Measurements from ENCODE around the gene ALPG.
"Not testable (repeated sequence)": the region's sequence is repeated elsewhere in the genome, so short reads cannot be mapped to it uniquely, and the experiment has no call there.

Gene ALPG

GRCh38 chr2:232363784-232364615 lies 42.6 kb upstream of the ALPG start:
- H3K79me2 ChIP-seq (ENCODE audit: insufficient read depth, low read depth), result no peaks in the 10 kb centered on the region
- peak overlapping the region; percentile 64 for H3K27ac ChIP-seq
- no peaks in the 10 kb centered on the region for H3K36me3 ChIP-seq (ENCODE audit: insufficient read depth)
- no peaks in the 10 kb centered on the region for H4K20me1 ChIP-seq (ENCODE audit: insufficient read depth)
- no peaks in the 10 kb centered on the region for H3K27me3 ChIP-seq (ENCODE audit: insufficient read depth, low read depth)
- peaks cover 31% of the 10 kb centered on the region for H3K4me1 ChIP-seq (ENCODE audit: low read depth, poor library complexity, severe bottlenecking)
- TF ChIP-seq CTCF (conservative IDR thresholded peaks at IDR 0.05; ENCODE audit: low read depth, low read length), result peak; percentile 13; the same call in 1 of the 2 replicates
- peak overlapping the region; percentile 53 for H3K4me2 ChIP-seq
- H3K9ac ChIP-seq, result peak overlapping the region; percentile 40; the same call in 1 of the 2 replicates
- peak overlapping the region; percentile 69 for H2AFZ ChIP-seq (ENCODE audit: low read depth)
- H3K4me3 ChIP-seq (IDR thresholded peaks at IDR 0.05; ENCODE audit: insufficient read depth, low read depth, low read length), result no peak overlapping the region

GRCh38 chr2:232364806-232365594 lies 41.6 kb upstream of the ALPG start:
- not testable (repeated sequence) for H3K4me2 ChIP-seq; H3K79me2 ChIP-seq (ENCODE audit: insufficient read depth, low read depth); H2AFZ ChIP-seq (ENCODE audit: low read depth); H3K27me3 ChIP-seq (ENCODE audit: insufficient read depth, low read depth); H3K4me3 ChIP-seq (IDR thresholded peaks at IDR 0.05; ENCODE audit: insufficient read depth, low read depth, low read length); H4K20me1 ChIP-seq (ENCODE audit: insufficient read depth); H3K27ac ChIP-seq; H3K9ac ChIP-seq; H3K36me3 ChIP-seq (ENCODE audit: insufficient read depth)
- H3K4me1 ChIP-seq (ENCODE audit: low read depth, poor library complexity, severe bottlenecking), result peaks cover 31% of the 10 kb centered on the region

DNA sequence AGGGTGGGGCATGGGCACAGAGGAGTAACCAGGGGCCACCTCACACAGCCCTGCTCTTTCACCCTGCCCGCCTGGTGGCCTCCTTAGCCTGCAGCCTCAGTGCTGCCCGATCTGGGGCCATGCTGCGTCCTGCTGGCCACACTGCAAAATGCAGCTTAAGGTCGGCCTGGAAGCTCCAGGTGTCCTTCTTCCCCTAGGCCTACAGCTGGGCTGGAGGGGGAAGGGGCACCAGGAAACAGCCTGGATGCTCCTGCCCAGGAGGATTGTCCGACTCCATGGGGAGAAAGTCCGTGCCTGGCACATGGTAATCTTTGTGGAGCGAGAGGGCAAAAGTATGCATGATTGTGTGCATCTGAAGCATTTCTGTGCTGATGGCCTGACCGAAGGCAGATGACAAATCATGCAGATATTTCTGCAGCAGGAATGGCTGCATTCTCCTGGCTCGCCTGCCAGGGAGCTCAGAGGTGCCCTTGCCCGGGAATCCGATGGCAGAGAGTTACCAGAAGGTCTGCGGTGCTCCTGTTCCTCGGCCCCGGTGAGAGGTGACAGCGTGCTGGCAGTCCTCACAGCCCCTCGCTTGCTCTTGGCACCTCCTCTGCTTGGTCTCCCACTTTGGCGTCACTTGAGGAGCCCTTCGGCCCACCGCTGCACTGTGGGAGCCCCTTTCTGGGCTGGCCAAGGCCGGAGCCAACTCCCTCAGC lies 40.9 kb upstream of the ALPG start:
- Histone ChIP-seq H3K27me3 (ENCODE audit: insufficient read depth, low read depth) (no peaks in the 10 kb centered on the region), H3K4me2 (no peak overlapping the region), H3K27ac (no peak overlapping the region), H3K79me2 (ENCODE audit: insufficient read depth, low read depth) (no peaks in the 10 kb centered on the region), H3K4me3 (IDR thresholded peaks at IDR 0.05; ENCODE audit: insufficient read depth, low read depth, low read length) (no peak overlapping the region), H3K4me1 (ENCODE audit: low read depth, poor library complexity, severe bottlenecking) (peaks cover 31% of the 10 kb centered on the region), H3K9ac (no peak overlapping the region), H3K36me3 (ENCODE audit: insufficient read depth) (no peaks in the 10 kb centered on the region), H4K20me1 (ENCODE audit: insufficient read depth) (no peaks in the 10 kb centered on the region), H2AFZ (ENCODE audit: low read depth) (no peak overlapping the region)
- TF ChIP-seq CTCF (conservative IDR thresholded peaks at IDR 0.05; ENCODE audit: low read depth, low read length), result peak; percentile 34; the same call in 1 of the 2 replicates

DNA sequence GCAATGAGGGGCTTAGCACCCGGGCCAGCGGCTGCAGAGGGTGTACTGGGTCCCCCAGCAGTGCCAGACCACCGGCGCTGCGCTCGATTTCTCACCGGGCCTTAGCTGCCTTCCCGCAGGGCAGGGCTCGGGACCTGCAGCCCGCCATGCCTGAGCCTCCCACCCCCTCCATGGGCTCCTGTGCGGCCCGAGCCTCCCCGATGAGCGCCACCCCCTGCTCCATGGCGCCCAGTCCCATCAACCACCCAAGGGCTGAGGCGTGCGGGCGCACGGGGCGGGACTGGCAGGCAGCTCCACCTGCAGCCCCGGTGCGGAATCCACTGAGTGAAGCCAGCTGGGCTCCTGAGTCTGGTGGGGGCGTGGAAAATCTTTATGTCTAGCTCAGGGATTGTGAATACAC lies 40.2 kb upstream of the ALPG start:
- H3K4me3 ChIP-seq (IDR thresholded peaks at IDR 0.05; ENCODE audit: insufficient read depth, low read depth, low read length); H3K27ac ChIP-seq; H3K9ac ChIP-seq; H3K4me2 ChIP-seq; H3K79me2 ChIP-seq (ENCODE audit: insufficient read depth, low read depth); H2AFZ ChIP-seq (ENCODE audit: low read depth); H3K27me3 ChIP-seq (ENCODE audit: insufficient read depth, low read depth); H4K20me1 ChIP-seq (ENCODE audit: insufficient read depth); H3K36me3 ChIP-seq (ENCODE audit: insufficient read depth): not testable (repeated sequence)
- H3K4me1 ChIP-seq (ENCODE audit: low read depth, poor library complexity, severe bottlenecking), result peaks cover 30% of the 10 kb centered on the region

DNA sequence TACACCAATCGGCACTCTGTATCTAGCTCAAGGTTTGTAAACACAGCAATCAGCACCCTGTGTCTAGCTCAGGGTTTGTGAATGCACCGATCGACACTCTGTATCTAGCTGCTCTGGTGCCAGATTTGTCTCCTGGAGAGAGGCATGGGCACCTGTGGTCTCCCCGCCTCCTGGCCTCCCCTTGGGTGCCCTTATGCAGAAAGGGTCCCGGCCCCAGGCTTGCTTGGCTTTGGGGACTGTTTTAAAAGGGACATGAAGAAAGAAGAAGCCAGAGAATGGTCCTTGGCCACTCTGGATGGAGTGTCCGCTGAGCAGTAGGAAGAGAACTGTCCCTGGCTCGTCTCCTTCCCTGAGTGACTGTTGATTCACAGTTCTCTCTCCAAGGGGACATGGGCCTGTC lies 39.6 kb upstream of the ALPG start:
- Histone ChIP-seq H2AFZ (ENCODE audit: low read depth) (no peak overlapping the region), H3K79me2 (ENCODE audit: insufficient read depth, low read depth) (no peaks in the 10 kb centered on the region), H3K4me1 (ENCODE audit: low read depth, poor library complexity, severe bottlenecking) (peaks cover 24% of the 10 kb centered on the region), H4K20me1 (ENCODE audit: insufficient read depth) (no peaks in the 10 kb centered on the region), H3K27ac (no peak overlapping the region), H3K4me3 (IDR thresholded peaks at IDR 0.05; ENCODE audit: insufficient read depth, low read depth, low read length) (no peak overlapping the region), H3K4me2 (no peak overlapping the region), H3K27me3 (ENCODE audit: insufficient read depth, low read depth) (no peaks in the 10 kb centered on the region), H3K36me3 (ENCODE audit: insufficient read depth) (no peaks in the 10 kb centered on the region), H3K9ac (no peak overlapping the region)
- TF ChIP-seq CTCF (conservative IDR thresholded peaks at IDR 0.05; ENCODE audit: low read depth, low read length), result no peak
